OCI-LY1 (cell line): Measurements from ENCODE around the gene ADCY2.

Experiments used
- CTCF ChIP-seq: fragments of 200-600 bp; sonication (generic), shearing (Covaris generic); IDR thresholded peaks from 2 replicates; pipeline ENCODE4 v1.5.1; 2017; ENCODE audit warnings: mild to moderate bottlenecking, antibody characterized with exemption, low read length, moderate library complexity, mixed read lengths
- EZH2 ChIP-seq: fragments of 200-600 bp; sonication (generic), shearing (Covaris generic); IDR thresholded peaks from 2 replicates; pipeline ENCODE4 v1.8.0; 2017; ENCODE audit warnings: borderline replicate concordance, mixed run types, mild to moderate bottlenecking, antibody characterized with exemption, low read length, moderate library complexity, mixed read lengths

GRCh38 chr5:7650755-7651154 is 254.8 kb downstream of the ADCY2 start:
- no peak for TF ChIP-seq CTCF
- no peak for TF ChIP-seq EZH2
